ENCODE results near the gene CDK14.

CDK14 gene

DNA sequence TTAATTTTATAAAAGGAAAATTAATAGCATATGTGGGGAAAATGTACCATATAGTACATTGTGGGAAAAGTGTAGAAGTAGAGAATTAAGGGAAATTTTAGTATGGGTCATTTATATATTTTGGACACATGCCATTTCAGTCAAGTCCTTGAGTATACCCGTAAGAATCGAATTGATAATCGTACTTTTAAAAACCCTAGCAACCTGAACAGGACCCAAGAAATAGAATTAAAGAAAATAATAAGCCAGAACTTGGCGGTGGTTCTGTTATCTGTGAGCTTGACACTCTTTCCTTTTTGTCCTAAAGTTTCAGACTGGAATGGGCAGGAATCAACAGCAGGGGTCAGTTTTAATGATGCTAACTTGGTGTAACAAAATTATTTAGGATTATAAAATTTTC is 221.0 kb downstream of the CDK14 start:
- DNase-seq, result no peak

DNA sequence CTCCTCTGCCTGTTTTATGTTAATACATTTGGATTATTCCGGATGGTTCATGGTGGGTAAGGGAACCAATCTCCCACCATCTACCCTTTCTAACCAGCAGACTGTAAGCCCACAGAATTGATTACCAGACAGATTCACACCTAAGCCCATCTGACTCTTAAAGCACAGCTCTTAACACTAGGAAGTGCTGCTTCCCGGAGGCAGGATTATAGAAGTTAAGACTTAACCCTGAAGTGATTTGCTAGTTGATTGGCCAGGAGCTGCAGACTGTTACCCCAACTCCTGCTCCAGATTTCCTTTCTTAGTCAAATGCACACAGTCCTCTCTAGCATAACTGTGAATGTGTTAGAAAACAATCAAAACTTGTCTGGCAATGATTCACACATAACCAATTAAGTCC is 221.7 kb downstream of the CDK14 start:
- DNase-seq, result no peak

DNA sequence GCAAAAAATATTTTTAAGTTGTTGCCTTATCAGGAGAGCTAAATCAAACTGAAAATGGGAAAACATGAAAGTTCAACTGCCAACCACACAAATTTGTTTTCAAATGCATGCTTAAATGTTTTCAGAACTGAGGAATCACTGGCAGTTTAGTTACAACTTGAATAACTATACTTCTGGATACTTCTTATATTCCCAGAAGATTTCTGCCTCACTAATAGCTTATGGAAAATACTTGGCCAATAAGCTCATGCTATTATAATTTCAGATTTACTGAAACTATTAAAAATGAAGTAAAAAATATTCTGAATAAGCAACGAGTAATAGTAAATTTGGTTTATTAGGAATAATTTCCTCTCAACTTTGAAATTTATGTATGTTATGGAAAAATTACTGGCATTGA is 222.2 kb downstream of the CDK14 start:
- DNase-seq, result no peak

DNA sequence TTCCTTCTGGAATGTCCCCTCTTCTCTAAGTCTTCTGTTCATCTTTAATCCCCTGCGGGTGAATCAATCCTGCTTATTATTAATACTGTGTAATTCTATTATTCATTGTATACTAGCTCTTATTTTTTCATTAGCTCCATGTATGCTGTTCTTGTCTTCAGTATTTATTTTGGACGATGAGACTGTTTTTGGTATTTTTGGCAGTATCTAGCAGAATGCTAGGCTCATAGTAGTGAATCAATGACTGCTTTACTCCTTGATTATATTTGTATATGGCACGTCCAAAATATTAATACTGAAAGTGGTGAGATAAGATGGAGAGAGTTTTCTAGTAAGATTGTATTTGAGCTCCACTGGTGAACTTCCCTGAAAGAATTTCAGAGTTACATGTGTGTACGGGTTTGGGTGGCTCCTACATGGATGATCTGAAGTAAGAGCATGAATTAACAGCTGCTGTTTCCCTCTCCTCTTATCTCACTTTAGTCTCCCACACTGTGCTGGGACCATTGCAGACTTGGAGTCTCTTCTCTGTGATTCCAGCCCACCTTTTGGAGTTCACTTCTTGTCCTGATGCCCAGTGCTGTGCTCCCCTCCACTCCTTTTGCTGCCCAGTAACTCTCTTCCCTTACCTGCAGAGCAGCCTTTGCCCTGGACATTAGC is 226.0 kb downstream of the CDK14 start:
- DNase-seq, result no peak

DNA sequence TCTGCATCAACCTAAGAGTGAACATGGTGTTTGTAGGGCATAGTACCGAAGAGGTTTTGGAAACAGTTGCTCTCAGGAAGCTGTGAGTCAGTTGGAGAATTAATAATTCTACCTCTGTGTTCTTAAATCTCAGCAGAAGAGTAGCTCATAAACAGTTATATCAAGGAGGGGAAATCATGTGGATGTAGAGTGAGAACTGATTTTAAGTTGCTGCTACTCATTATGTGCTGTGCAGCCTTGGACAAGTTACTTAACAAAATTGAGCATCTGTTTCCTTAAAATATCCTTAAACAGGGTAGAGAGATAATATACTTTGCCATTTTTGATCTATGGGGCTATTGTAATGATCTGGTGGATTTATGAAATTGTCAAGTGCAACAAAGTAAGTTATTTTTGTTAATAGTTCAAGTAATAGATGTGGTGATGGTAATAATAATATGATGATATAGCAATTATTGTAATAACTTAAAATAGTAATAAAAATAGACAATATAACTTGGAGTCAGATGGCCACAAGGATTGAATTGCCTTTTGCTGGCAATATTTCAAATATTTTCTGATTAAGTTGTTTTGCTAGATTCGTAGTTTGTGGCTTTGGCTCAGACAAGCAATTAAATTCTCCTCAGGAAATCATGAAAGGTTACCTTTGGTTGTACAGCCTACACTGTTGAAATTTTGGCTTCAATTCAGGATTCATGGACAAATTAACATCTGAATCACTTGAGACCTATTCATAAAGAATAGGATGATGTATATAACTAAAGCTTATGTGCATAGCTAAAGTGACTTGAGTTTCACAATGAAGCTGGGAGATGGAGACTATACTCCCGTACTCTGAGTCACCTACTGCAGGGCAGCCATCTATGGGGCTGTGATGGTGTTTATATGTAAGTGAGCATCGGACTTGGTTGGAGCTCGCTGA is 228.5 kb downstream of the CDK14 start:
- DNase-seq, result peak; percentile 43

DNA sequence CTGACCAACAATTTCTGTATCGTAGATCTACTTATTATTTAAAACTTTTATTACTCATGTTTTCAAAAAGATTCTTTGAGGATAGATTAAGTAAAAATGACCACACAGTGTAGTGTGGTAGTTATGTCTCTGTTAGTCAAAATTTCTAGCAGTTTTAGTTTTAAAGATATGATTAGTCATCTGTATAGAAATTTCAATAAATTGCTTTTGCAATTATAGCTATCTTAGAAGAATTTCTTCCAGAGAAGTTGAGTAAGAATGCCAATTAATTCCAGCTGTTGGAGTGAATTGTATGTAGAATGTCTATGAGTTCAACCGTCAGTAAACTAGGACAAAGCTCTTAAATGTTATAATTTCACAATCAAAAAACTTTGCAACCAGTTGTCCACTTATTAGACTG is 229.7 kb downstream of the CDK14 start:
- no peak for DNase-seq

DNA sequence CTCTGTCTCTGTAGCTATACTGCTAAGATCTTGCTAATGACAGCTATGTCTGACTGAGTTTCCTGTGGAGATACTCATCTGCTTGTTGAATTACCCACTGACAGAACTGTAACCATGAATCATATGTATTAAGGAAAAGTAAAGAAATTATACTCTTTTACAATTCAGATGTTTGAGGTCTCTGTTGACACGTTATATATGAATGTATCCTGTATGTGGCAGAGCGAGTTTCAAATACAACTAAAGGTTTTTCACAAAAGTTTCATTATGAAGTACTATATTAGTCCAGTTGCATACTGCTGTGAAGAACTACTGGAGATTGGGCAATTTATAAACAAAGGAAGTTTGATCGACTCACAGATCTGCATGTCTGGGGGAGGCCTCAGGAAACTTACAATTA is 232.5 kb downstream of the CDK14 start:
- no peak for DNase-seq

DNA sequence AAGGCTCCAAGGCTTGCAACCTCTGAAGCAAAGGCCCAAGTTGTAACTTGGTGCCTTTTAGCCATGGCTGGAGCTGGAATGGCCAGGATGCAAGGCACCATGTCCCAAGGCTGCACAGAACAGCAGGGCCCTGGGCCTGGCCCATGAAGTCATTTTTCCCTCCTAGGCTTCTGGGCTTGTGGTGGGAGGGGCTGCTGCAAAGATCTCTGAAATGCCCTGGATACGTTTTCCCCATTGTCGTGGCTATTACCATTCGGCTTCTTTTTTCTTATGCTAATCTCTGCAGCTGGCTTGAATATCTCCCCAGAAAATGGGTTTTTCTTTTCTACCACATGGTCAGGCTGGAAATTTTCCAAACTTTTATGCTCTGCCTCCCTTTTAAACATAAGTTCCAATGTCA is 234.2 kb downstream of the CDK14 start:
- no peak for DNase-seq

DNA sequence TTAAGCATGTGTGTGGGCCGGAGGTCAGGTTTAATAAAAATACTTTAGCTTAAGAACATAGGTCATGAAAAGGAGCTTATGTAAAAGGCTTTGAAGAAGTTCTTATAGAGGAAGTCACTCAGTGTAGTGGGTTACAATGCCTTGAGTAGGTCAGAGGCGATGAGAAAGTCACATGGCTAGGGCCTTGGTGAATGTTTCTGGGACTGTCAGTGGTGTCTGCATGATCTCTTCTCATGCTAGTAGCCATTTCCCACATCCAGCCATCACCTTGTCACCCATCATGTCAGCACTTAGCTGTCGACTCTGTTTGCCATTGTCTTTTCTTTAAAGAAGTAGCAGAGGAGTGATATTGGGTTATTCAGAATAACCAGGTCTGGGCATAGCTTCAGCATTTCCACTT is 236.6 kb downstream of the CDK14 start:
- no peak for DNase-seq

DNA sequence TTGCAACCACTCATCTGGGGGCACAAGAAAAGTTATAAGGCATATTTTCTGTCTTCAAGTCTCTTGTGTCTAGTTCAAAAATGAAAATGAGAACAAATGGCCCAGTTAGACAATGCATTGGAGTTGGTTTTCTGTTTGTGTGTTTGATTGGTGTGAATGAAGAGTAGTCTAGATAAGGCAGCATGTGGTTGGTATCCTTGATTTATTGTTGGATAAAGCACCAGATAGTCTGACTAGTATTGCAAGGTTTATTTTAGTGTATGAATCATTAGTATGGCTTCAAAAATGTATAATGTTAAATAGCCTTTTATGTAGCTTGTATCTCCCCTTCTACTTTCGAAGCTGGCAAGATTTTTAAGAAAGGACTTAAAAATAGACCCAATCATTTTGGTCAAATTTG is 237.3 kb downstream of the CDK14 start:
- no peak for DNase-seq

DNA sequence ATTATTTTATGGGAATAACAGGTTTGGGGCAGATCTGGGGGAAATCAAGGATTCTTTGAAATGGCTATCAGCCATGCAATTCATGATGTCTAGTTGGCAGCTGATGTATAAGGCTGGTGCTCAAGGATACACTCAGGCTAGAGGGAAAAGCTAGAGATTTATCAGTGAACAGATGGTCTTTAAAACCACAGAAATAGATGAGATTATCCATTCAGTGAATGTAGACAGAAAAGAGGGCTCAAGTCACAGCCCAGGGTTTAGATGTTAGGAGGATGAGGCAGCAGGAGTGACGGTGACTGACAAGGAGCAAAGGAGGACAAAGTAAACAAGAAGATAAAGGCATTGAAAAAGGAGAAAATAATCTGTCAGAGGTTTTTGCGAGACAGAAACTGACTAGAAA is 238.7 kb downstream of the CDK14 start:
- no peak for DNase-seq

DNA sequence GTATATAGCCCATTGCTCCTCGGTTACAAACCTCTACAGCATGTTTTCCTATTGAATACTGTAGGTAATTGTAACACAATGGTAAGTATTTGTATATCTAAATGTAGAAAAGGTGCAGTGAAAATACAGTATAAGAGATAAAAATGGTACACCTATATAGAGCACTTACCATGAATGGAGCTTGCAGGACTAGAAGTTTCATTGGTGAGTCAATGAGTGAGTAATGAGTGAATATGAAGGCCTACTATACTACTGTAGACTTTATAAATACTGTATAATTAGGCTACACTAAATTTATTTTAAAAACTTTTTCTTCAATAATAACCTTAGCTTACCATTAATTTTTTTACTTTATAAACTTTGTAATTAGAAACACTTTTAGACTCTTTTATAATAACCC is 239.7 kb downstream of the CDK14 start:
- DNase-seq, result no peak

DNA sequence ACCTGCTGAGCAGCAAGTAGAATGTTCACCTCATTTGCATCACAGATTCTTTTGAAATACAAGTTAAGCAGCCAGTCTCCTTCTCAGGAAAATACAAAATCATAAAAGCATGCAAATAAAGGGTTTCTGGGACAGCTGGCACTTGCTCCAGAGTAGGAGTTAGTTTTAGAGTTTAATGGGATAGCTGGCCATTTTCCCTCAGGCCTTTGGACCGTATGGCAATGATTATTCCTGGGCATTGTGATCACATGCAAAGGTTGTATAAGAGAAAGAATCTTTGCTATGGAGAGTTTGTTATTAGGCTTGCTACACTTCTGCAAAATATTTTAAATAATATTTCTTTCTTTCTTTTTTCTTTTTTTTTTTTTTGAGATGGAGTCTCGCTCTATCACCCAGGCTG is 240.8 kb downstream of the CDK14 start:
- DNase-seq, result no peak

DNA sequence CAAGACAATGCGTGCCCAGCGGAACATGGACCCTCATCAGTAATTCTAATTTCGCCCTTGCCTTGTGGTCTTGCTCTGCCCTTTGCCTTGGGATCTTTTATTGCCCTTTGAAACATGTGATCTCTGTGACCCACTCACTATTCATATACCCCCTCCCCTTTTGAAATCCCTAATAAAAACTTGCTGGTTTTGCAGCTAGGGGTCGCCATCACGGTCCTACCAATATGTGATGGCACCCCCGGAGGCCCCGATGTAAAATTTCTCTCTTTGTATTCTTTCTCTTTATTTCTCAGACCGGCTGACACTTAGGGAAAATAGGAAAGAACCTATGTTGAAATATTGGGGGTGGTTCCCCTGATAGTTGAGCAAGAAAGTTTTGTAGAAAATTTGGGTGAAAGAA is 242.7 kb downstream of the CDK14 start:
- no peak for DNase-seq

DNA sequence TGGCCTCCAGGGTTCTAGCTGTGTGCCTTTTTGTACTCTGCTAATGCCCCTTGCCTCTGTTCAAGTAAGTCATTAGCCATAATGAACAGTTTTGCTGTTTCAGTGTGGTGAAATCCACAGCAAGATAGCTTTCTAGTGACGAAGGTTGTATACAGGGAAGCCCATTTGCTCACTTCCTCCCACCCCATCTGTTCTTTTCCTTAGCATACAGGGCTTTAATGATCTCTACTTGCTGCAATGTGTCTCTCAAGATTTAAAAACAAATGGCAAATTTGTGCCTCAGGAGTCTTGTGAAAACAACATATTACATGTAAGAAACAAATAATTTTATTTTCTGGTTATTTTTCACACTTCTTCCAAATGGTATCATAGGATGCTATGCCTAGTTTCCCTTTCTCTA is 243.2 kb downstream of the CDK14 start:
- no peak for DNase-seq

DNA sequence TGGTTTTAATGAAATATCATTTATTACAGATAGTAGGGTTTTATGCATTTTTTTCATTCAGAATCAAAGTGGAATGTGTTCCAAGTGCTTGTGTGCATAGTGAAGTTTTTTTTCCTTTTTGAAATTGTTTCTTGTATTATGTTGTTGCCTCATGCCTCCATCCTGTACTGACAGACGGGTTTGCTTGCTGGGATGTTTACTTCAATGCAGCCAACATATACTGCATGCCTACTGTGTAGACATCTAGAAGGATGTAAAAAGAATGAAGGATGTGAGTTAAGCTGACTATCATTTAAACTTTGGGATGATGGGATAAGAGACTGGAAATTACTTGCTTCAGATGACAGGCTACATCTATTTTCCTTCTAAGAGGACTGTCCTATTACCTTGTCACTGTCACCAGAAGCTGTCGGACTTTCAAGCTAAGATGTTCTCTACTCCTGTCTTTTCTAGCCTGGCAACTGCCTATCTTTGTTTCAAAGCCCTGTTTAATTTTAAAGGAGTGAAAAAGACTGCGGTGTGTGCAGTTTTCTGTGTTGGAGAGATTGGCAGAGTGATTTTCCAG is 243.7 kb downstream of the CDK14 start:
- no peak for DNase-seq

DNA sequence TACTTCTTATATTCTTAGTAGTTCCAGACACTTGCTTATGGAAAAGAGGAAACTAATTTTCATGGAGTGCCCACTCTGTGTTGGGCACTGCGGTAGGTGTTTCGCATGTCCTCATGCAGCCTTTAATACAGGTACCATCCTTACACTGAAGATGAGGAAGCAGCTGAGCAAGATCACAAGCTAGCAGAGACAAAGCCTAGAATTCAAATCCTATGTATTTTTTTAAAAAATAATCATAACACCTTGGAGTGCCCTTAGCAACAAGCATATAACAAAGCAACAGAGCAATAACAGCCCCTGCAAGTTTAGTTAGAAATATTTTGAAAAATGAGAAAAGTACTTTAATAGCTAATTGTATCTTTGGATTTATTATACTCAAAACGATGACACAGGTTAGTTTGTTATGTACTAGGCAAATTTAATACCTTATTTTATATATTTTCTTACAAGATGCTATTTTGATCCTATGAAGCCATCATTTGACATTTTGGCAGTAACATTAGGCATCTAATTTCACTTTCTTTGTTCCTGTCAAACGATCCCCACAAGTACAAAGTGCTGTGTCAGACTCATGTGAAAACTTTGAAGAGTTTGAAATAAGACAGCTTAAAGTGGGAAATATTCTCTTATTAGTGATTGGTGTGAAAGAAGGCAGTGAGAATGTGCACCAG is 245.8 kb downstream of the CDK14 start:
- no peak for DNase-seq

DNA sequence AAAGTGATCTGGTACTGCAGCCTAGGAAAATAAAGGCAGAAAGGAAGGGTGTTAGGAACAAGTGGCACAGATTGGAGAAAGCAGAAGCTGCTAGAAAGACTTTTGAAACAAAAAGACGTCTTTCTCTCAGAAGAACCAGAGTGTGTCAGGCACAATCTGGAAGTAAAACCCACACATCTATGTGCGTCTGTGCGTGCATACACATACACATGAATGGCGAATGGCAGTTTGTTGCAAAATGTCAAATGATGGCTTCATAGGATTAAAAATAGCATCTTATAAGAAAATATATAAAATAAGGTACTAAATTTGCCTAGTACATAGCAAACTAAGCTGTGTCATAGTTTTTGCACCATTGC is 246.3 kb downstream of the CDK14 start:
- no peak for DNase-seq

DNA sequence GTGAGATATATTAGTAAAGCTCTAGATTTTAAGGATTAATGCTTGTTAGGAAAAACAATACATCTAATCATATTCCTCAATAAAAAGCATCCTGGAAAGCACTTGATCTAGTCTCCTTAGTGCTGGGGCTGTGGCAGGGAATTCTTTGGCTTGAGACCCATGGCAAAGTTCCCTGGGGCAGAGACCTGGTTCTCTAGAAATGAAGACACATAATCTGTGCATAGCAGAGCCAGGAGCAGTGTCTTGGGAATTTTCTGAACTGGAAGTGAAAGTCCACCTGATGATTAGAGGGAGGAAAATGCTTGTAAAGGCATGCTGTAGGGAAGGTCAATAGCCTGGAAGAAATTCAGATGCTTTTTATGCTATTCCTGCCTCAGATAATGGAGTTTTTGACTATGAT is 247.4 kb downstream of the CDK14 start:
- no peak for DNase-seq

DNA sequence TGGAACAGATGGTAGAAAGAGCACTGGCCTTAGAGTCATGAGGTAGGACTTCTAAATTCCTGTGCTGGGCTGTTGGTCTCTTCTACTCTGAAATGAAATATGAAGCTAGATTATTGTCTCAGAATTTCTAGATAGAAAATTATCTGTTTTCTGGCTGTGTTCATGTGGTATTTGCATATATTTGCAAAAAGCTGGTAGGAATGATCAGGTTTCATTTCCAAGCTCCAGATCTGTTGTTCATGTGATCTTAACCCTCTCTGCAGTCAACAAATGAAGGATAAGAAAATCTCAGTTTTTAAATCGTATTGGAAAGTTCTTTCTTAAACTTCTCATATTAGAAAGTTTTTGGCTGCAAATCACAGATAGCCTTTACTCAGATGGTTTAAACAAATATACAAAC is 248.3 kb downstream of the CDK14 start:
- DNase-seq, result no peak

DNA sequence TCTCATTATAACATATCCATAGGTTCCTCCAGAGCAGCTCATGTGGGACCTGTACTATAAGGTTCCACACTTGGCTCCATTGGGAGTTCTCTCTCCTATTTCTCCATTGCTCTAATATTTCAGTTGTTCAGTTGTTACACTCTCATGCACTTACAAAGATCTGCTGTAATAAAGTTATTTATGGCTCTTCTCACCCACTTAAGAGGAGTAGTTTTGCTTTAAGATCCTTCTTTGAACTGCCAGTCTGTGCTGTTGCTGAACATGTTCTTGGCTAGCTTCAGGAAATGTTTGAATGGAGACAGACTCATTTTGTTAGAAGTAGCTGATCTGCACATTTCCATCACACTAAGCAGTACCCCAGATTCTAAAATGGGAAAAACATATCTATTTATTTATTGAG is 250.1 kb downstream of the CDK14 start:
- no peak for DNase-seq

DNA sequence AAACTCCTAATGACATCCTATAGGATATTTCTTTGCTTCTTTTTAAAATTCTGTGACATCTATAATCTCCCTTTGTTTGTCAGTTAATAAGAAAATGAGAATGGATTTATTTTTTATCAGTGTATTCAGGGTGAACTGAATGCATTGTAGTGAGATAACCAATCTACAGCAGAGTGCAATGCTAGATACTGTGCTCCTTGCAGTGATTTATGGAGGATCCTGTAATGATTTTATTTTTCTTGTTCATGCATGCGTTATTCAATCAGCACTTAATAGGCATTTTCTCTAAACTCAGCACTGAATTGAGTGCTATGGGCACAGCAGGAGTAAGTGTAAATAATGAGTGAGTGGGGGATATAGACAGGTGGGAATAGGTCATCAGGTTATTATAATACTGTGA is 253.9 kb downstream of the CDK14 start:
- DNase-seq, result no peak

DNA sequence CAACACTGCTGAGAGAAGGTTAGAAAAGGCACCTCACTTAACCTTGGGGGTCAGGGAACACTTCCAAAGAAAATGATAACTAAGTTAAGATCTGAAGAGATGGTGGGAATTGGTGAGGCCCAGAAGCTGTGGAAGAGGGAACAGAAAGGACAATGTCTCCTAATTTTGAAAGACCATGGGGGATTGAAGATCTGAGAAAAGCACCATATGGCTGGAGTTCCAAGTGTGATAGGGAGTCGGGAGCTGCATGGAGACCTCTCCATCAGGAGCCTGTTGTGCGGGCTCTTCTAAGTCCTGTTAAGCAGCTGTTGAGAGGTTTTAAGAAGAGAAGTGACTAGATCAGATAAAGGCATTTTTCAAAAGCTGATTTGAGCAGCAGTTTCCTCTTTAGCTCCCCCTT is 254.3 kb downstream of the CDK14 start:
- DNase-seq, result no peak

DNA sequence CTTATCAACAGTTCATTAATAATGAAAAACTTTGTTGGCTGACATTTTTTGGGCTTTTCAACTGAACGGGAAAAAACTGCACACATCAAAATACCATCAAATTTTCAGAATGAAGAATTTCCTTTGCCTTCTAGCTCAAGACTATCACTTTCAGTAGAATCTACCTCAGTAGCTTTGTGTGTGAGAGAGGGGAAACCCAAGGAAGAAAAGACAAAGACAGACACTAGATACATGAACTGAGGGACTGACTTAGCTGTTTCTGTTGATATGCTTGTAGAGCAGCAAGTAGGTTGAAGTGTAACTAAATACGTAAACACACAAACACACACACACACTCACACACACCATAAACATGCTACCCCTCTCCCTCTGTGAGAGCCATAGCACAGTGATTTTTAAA is 257.1 kb downstream of the CDK14 start:
- DNase-seq, result no peak

Data from NCI-H226 (cell line).